DND-41 (cell line): Measurements from ENCODE around the gene CCDC80.

ENCODE experiments used
- CTCF ChIP-seq: IDR thresholded peaks from 2 replicates; pipeline ENCODE4 v1.5.1; 2012; ENCODE audit warnings: borderline replicate concordance, low read length, moderate library complexity, mild to moderate bottlenecking; ENCODE audit not compliant: poor library complexity, severe bottlenecking; ENCODE audit errors: extremely low read depth
- EZH2 ChIP-seq: IDR thresholded peaks from 3 replicates; pipeline ENCODE4 v1.6.1; 2012; ENCODE audit warnings: borderline replicate concordance, low read depth, mild to moderate bottlenecking, moderate library complexity, low read length, inconsistent platforms; ENCODE audit not compliant: severe bottlenecking

GRCh38 chr3:112593258-112593657 lies 47.7 kb downstream of the CCDC80 start:
- TF ChIP-seq CTCF: no peak
- TF ChIP-seq EZH2: no peak
